ENCODE measurements around the gene PHLDA2.
"Not testable (repeated sequence)": the region's sequence is repeated elsewhere in the genome, so short reads cannot be mapped to it uniquely, and the experiment has no call there.

PHLDA2 gene

DNA sequence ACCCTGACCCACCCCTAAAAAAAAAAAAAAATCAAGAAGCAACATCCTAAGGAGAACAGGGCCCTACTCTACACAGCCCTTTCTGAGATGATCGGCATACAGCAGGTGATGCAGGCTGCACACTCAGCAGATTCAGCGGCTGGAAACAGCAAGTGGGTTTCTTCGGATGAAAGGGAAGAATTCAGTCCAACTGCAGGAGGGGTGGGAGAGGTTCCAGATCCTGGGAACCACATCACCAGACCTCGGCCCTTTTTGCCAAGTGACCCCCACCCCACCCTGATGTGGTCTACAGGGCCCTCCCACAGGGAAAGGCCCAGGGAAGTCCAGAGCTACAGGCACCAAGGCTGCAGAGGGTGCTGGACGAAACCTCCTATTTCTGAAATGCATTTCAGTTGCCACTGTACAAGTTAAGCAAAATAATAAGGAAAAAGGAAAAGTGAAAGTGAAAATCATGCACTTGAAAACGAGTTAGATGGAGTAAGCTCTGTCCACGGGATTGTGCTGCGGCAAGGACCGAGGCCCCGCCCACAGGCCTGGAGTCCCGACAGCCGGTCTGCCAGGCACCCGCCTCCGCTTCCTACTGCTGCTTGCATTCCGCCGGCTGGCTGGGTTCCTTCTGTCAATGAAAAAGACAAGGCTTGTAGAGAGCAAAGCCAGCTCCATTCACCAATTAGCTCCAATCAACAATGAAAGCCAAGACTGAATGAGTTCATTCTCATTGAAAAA is 16.0 kb upstream of the PHLDA2 start:
- DNase-seq (ENCODE audit: low spot score), result peak; percentile 75

DNA sequence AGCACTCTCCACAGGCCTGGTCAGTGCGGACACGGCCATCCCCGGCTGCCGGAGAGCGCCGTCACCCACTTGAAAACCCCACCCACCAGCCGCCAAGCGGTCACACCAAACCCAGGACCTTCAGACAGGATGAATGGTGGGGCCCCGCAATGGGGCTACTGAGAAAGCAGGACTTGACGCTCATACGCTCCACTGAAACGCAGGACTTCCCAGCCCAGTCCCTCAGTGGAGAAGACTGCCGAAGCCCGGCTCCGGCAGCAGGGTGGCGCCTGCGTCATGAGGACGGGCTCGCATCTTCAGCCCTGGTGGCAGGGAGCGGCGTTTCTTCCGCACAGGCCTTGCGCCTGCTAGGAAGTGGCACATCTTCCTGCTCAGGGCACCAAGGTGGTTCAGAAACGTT is 15.3 kb upstream of the PHLDA2 start:
- no peak for DNase-seq (ENCODE audit: low spot score)

DNA sequence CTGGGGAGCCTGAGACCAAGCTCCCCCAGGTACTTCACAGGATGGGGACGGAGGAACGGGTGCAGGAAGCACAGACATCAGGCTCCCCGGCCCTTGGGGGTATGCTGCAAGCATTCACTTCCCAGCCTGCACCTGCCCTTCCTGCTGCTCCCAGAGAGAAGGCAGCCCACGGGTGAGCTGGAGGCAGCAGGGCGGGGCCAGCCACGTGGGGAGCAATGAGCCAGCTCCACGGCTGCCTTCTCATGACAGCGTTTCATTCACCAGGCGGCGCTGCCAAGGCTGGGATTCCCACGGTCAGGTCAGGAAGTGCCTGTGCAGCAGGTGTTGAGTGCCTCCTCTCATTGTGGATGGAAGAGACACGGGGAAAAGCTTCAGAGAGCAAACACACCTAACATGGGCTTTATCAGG is 14.5 kb upstream of the PHLDA2 start:
- DNase-seq (ENCODE audit: low spot score), result no peak

DNA sequence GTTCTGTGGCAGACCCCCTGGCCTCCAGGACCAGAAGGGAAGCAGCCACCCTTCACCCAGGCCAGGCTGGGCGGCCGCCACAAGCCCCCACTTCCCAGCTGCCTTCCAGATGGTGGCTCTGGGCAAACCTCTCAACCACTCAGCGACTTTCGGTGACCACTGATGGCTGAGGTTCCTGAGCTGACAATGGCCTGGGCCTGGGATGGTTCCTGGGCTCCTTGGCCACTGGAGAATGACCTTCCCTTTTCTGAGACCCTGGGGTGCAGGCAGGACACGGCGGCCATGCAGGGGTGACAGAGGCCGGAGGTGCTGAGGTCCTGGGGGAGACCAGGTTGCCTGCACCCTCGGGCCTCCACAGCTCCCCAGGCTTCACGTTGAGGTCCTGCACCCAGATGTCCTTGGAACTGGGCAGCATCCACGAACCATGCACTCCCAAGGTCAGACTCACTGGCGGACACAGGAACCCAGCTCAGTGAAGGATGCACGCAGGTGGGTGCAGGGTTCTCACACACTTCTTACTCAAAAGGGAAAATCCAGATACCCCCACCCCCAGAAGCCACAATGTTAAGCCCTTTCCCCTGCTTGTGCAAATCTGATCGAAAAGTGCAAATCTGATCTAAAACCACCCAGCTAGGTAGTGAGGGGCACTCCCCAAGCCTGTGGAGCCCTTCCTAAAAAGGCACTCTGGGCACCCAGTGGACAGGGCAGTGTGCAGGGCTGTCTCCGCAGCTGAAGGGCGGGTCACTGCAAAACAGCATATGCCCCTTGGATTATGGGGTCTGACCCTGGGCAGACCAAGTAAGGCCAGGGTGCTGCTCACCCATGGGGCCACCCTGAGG is 13.9 kb upstream of the PHLDA2 start:
- DNase-seq (ENCODE audit: low spot score), result no peak

DNA sequence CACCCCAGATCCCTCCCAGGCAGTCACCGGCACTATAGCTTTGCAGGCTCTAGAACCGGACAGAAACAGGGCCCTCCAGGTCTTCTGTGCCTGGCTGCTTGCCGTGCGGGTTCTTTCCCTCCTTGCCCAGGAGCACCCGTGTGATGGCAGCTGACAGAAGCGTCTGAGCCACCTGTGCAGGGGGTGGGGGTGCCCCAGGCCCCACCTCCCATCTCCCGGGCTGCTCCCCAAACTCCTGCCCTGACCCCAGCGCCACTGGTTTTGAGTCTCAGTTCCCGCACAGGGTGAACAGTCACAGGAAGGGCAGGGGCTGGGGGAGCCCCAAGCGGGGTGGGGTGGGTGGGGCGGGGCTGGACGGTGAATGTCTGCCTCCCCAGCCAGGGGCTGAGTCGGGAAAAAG is 13.2 kb upstream of the PHLDA2 start:
- no peak for DNase-seq (ENCODE audit: low spot score)

DNA sequence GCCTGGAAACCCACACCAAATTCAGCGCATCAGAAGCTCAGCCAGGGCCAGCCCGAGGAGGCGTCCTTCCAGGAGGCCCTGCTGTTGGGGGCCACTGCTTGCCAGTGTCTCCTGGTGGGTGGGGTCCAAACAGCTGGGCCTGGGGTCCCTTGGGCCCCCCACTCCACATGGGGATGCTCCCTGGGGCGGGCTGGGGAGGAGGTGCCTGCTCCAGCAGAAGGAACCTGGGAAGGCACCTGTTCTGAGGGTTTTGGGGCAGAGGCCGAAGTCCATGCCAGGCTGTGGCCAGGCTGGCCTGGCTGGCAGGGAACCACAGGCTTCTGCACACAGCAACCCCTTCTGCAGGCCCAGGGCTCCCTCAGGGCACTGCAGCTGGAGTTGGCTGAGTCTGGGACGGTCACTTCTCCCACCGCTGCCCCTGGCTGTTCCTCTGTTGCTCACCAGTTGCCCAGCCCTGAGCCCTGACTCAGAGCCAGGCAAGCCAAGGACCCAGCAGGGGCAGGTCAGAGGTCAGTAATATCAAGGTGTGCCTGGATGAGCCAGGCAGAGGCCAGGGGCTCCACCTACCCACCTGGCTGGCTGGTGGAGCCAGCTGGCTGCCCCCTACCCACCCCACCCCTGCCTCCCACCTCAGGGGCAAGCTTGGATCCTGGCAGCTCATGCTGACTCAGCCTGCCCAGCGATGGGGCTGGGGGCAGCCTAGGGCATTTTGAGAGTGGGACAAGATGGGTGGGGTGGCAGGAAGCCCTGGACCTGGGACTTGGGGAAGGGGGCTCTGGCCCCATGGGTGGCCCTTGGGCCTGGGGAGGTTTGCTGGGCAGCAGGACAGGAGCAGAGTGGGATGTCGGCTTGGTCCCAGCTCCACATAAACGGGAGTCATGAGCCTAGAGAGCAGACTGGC is 12.0 kb upstream of the PHLDA2 start:
- DNase-seq (ENCODE audit: low spot score), result no peak

DNA sequence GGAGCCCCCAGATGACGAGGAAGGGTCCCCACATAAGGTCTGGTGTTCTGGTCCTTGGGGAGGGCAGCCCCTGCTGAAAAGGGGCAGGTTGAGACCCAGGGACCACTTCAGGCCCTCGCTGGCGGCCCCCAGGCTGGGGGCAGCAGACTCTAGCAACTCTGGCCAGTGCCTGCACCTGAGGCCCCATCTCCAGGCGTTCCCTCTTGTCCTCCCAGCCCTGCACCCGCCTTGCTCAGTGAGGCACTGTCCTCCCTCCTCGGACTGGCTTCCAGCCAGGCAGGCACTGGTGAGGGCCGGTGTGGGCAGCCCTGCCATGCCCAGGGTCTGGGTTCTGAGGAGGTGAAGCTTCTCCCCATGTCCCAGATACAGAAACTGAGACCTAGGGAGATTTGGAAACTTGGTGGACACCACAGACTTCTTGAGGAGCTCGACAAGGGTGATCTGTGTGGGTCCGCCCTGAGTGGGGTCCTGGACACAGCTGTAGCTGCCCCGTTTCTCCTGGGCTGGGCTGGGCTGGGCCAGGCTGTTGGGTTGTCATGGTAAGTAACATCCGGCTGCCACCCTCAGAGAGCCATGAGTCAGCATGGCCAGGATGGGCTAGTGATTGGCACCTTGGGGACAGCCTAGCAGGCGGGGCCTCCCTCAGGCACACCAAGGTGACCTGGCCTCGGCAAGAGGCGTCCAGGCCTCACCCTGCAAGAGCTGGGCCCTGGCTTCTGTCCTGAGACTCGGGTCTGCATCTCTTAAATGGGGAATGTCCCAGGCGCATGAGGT is 11.1 kb upstream of the PHLDA2 start:
- no peak for DNase-seq (ENCODE audit: low spot score)

DNA sequence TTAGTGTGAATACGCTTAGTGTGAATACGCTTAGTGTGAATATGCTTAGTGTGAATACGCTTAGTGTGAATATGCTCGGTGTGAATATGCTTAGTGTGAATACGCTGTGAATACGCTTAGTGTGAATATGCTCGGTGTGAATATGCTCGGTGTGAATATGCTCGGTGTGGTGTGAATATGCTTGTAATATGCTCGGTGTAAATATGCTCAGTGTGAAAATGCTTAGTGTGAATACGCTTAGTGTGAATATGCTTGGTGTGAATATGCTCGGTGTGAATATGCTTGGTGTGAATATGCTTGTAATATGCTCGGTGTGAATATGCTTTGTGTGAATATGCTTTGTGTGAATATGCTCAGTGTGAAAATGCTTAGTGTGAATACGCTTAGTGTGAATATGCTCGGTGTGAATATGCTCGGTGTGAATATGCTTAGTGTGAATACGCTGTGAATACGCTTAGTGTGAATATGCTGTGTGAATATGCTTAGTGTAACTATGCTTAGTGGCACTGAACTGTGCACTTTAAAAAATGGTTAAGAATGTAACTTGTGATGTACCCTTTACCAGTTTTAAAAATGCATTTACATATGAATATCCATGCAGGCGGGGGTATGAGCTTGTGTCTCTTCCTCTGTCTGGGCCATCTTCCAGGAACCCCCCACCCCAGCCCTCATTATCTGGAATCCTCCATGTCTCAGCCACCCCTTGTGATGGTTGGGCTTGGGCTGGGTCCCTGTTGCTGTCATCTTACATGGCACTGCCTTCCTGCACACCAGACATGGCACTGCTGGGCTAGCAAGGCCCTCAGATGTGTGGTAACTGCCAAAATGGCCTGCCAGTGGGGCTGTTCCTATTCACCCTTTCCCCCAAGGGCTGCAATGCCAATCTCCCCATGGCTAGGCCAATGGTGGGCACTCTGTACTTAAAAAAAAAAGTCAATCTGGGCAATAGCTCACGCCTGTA is 9.5 kb upstream of the PHLDA2 start:
- not testable (repeated sequence) for DNase-seq (ENCODE audit: low spot score)

DNA sequence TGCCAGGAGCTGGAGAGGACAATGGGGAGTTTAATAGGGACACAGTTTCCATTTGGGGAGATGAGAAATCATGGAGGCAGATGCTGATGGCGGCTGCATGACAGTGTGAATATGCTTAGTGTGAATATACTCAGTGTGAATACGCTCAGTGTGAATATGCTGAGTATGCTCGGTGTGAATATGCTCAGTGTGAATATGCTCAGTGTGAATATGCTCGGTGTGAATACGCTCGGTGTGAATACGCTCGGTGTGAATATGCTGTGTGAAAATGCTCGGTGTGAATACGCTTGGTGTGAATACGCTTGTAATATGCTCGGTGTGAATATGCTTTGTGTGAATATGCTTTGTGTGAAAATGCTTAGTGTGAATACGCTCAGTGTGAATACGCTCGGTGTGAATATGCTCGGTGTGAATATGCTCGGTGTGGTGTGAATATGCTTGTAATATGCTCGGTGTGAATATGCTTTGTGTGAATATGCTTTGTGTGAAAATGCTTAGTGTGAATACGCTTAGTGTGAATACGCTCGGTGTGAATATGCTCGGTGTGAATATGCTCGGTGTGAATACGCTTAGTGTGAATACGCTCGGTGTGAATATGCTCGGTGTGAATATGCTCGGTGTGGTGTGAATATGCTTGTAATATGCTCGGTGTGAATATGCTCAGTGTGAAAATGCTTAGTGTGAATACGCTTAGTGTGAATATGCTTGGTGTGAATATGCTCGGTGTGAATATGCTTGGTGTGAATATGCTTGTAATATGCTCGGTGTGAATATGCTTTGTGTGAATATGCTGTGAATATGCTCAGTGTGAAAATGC is 8.6 kb upstream of the PHLDA2 start:
- DNase-seq (ENCODE audit: low spot score), result not testable (repeated sequence)

DNA sequence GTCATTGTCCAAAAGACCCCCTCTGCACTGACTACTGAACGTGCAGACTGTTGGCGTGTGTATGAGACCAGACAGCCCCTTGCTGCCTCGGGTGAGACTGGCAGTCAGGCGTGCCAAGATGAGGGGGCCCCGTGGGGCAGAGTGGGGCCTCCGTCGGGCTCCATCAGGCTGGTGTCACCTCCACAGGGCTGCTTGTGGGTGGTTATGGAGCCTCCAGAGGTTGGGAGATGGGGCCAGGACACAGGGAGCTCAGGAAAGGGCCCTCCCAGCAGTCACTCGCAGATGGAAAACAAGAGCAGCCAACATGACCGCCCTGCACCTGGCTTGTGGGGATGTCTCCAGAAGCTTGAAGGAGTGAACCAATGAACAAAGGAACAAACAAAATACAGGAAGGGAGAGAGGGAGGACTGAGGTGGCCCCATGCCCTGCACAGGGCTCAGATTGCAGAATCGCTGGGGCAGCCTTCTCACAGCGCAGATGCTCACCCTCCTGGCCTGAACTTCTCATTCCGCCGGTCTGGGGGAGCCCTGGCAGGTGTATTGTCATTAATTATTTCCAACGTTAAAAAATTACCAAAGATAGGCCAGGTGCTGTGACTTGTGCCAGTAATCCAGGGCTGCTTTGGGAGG is 5.5 kb upstream of the PHLDA2 start:
- DNase-seq (ENCODE audit: low spot score), result no peak

DNA sequence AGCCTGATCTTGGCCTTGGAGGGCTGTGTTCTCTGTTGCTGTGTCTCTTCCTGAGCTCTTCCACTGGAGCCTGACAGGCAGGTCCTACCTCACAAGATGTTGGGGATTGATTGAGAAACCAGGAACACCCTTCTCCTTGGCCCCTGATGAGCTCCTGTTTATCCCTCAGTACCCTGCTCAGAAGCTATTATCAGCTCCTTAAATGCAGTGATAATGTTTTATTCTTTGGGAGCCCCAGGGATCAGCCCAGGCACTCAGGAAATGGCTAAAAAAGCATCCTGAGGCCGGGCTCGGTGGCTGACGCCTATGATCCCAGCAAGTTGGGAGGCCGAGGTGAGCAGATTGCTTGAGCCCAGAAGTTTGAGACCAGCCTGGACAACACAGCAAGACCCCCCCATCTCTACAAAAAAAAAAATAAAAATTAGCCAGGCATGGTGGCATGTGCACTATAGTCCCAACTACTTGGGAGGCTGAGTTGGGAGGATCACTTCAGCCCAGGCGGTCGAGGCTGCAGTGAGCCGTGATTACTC is 4.9 kb upstream of the PHLDA2 start:
- no peak for DNase-seq (ENCODE audit: low spot score)

DNA sequence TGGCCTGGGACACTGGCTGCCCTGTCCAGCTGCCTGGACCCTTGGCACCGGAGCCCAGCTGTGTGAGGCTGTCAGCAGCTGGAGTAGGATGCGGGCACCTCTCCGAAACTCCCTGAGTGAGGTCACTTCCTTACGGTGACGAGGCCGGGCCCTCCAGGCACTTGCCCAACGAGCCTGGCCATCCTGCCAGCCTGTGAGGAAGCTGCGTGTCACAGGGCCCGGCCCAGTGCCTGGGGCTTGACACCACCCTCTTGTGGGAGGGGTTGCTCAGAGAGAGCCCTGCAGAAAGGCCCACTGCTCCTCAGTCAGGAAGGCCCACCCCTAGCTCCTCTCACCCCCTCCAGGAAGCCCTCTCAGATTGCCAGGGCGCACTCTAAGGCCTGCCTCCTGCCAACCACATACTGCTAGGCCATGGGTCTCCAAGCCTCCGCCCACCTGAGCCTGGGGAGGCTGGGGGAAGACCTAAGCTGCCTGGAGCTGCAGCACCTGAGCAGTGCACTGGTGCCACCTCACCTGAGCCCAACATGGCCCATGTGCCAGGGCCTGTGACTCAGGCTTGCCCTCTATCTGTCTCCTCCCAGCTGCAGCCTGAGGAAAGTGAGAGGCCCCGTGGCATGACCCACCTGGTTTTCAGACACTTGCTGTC is 4.3 kb upstream of the PHLDA2 start:
- DNase-seq (ENCODE audit: low spot score), result no peak

DNA sequence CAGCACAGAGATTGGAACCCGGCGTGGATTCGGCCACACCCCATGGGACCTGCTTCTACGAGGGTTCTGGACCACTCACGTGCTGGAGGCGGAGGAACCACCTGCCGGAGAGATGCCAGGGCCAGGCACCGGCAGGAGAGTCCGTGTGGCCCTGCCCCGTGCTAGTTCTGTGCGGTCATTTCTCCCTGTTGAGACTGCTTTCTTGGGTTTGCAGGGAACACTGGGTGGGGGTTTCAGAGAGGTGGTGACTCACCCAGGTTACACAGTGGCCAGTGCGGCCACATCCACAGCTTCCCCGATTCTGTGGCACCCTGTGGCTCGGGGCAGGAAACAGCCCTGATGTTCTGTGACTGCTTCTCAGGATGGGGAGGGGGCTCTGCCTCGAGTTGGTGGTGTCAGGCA is 3.6 kb upstream of the PHLDA2 start:
- DNase-seq (ENCODE audit: low spot score), result no peak

DNA sequence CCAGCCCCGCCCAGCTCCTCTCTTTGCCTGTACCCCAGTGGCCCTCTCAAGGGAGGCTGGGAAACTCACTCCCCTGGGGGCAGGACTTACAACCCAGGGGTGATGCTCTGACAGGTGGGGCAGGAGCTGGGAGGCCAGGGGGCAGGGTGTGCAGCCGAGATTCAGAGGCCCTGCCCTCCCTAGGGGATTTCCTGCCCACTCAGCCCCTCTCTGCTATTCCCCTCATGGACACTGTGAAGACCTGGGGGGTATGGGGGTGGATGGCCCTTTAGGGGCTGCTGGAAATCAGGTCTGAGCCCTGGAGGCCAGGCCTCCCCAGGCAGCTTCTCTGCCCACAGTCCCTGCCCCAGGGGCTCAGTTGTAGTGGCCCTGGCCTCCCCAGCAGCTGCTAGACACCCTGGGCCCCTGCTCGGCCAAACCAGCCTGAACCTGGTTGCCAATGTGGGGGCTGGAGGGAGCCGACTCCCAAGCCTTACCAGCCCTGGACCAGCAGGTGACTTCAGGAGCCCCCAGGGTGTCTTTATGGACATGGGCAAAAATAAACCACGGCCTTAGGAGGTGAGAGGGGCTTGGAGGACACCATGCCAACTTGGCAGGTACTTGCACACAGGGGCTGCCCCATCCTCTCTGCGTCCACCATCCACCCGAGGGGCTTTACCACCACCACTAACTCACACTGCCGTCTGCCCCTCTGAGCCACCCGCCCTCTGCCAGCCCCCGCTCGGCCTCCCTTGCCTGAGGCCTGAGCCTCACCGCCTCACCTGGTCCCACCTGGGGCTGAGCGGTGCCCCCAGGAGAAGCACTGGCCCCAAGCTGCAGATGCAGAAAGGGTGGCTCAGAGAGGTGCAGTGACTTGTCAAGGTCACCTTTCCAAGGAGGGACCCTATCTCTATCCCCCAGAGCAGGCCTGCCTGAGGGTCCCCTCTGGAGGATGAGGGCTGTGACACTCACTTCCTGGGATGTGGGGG is 2.8 kb upstream of the PHLDA2 start:
- no peak for DNase-seq (ENCODE audit: low spot score)

DNA sequence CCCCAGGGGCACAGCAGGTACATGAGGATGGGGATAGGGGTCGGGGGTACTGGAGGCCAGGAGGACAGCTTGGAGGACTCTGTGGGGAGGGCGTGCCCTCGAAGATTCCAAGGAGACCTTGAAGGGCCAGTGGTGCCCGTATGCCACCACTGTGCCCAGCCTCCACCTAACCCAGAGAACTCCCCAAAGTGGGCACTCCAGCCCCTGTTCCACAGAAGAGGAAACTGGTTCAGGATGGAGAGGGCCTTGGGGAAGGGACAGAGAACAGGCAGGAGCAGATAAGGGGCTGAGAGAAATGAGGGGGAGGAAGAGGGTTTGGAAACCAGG is 2.2 kb upstream of the PHLDA2 start:
- DNase-seq (ENCODE audit: low spot score), result no peak

DNA sequence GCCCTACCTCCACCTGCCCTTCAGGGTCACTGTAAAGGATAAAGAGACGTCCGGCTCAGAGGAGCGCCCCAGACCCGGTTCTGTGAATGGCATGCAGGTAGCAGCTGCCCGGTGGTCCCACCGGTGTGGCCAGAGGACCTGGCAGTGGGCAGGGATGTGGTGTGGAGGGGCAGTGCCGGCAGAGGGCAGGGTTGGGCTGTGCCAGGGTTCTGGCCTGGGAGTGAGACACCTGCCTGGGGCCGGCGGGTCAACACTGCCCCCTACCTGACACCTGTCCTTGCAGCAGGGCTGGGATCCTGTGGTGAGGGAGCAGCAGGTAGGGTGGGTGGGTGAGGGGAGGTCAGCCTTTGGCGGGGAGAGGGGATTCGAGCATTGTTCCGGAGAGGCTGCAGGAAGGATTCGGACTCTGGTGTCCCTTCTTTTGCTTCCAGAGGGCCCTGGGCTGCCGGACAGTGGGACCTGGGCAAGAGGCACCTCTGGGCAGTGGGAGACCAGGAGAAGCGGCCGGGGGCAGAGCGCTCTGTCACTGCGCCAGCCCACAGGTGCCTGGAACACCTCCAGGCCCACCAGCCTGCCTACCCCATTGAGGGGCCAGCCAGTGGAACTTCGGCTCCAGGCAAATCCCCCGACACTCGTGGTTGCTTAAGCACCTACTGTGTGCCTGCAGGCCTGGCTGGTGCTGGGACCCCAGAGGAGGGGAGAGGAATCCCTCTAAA is 1.6 kb upstream of the PHLDA2 start:
- peak; percentile 82 for DNase-seq (ENCODE audit: low spot score)

Measured in ecto neural progenitor cell (in vitro differentiated cells).